ENCODE measurements around the gene VPS37D. TPM values are rescaled to one million over a fixed set of nuclear protein-coding genes. Genes with fewer than 3 reads are reported as not detected.

VPS37D gene
- total and polyA plus RNA-seq, 2 donors (not counting 1 experiment from before 2014, with no cell fraction given), result 0.10 to 0.71 TPM

DNA sequence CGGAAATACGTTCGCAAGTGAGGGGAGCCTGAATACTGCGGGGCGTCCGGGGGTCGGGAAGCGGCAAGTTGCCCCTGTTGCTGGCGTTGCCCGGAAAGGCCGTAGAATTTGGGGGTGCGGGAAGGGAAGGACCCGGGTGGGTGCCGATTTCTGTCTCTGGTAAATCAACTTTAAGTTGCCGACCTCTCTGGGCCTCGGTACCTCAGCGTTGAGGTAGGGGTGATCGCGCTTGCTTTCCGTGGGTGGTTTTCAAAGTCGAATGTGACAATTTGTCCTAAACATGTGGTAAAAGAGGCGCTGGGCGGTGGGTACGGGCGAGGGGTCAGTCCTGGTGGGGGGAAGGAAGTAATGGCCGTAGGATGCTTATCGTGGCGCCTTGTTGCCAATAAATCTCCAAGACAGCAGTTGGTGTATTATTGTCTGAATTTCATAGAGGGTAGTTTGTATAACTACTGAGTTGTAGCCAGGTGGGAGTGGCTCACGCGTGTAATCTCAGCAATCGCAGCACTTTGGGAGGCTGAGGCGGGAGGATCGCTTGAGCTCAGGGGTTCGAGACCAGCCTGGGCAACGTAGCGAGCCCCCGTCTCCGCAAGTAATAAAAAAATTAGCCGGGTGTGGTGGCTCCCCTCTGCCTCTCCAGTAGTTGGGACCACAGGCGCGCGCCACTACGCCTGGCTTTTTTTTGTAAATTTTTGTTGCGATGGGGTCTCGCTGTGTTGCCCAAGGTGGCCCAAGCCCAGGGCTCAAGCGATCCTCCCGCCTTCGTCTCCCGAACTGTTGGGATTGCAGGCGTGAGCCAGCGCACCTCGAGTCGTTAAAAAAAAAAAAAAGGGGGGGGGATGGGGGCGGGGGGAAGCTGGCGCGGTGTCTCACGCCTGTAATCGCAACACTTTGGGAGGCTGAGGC lies 16.4 kb downstream of the VPS37D start:
- H3K9ac ChIP-seq (ENCODE audit: low read length), result peak overlapping the region; percentile 96
- intact Hi-C loops (cut with micrococcal nuclease), result loop anchor here (1.0 to 10.0 kb wide), 7 partner anchors 17 to 1841 kb away; partner anchors contain the start of genes ABHD11, BAZ1B, RFC2 and STX1A
- CTCF ChIA-PET, result interaction anchor here (1.8 kb wide), 1 partner anchor 41 kb away, joined by 6 read pairs; no protein-coding TSS in a partner anchor
- peak overlapping the region; percentile 79 to 99 (median 95) for H3K4me3 ChIP-seq (ENCODE audit: control extremely low read depth in 1 of 5, extremely low read depth in 1 of 5, insufficient read depth in 1 of 5, low read depth in 2 of 5, low read length in 4 of 5)
- H3K27ac Mint-ChIP-seq, result peak overlapping the region; percentile 96
- peaks cover 19 to 25% of the 10 kb centered on the region in 2 donors for H3K4me1 ChIP-seq (ENCODE audit: control insufficient read depth in 2 of 2, insufficient read depth in 2 of 2, low read length in 2 of 2)
- H3K27me3 Mint-ChIP-seq, result no peaks in the 10 kb centered on the region
- ATAC-seq (ENCODE audit: low read depth) (peak; percentile 2), DNase-seq (no peak)
- H3K79me2 ChIP-seq (ENCODE audit: control insufficient read depth, insufficient read depth, low read length), result peaks cover 72% of the 10 kb centered on the region
- POLR2A ChIA-PET, result interaction anchor here (0.6 to 0.7 kb wide), 2 partner anchors 9 to 15 kb away, joined by 4 to 6 read pairs; no protein-coding TSS in a partner anchor
- peak overlapping the region; percentile 97 for H3K4me3 Mint-ChIP-seq
- peak overlapping the region; percentile 97 for H2AFZ ChIP-seq (ENCODE audit: insufficient read depth, low read depth, low read length, poor library complexity, severe bottlenecking)
- peaks cover 33% of the 10 kb centered on the region for H3K4me1 Mint-ChIP-seq
- H3K9me3 Mint-ChIP-seq (ENCODE audit: insufficient read depth), result no peaks in the 10 kb centered on the region
- peak overlapping the region; percentile 75 to 90 for H3K27ac ChIP-seq (ENCODE audit: low read length in 2 of 2)
- TF ChIP-seq EZH2 (IDR thresholded peaks at IDR 0.05; ENCODE audit: borderline replicate concordance, insufficient read depth, low read depth, low read length, poor library complexity, severe bottlenecking), result no peak
- TF ChIP-seq, protein P1, sequence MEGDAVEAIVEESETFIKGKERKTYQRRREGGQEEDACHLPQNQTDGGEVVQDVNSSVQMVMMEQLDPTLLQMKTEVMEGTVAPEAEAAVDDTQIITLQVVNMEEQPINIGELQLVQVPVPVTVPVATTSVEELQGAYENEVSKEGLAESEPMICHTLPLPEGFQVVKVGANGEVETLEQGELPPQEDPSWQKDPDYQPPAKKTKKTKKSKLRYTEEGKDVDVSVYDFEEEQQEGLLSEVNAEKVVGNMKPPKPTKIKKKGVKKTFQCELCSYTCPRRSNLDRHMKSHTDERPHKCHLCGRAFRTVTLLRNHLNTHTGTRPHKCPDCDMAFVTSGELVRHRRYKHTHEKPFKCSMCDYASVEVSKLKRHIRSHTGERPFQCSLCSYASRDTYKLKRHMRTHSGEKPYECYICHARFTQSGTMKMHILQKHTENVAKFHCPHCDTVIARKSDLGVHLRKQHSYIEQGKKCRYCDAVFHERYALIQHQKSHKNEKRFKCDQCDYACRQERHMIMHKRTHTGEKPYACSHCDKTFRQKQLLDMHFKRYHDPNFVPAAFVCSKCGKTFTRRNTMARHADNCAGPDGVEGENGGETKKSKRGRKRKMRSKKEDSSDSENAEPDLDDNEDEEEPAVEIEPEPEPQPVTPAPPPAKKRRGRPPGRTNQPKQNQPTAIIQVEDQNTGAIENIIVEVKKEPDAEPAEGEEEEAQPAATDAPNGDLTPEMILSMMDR (IDR thresholded peaks at IDR 0.05), result no peak
- H4K20me1 ChIP-seq (ENCODE audit: control insufficient read depth, insufficient read depth, low read length, poor library complexity, severe bottlenecking), result peaks cover 45% of the 10 kb centered on the region
- H3K36me3 ChIP-seq (replicated peaks in 1 of 2; ENCODE audit: control extremely low read depth in 1 of 2, control insufficient read depth in 1 of 2, extremely low read depth in 1 of 2, insufficient read depth in 2 of 2, low read length in 1 of 2), result peaks cover 0 to 28% of the 10 kb centered on the region in 2 experiments
- H3K27me3 ChIP-seq (replicated peaks in 1 of 4; ENCODE audit: control extremely low read depth in 1 of 4, control insufficient read depth in 3 of 4, insufficient read depth in 4 of 4, low read length in 3 of 4), result no peaks in the 10 kb centered on the region
- 29% methylated on average over 54 of the region's 58 CpGs for WGBS (ENCODE audit: insufficient coverage)
- H3K4me2 ChIP-seq (replicated peaks; ENCODE audit: low read depth, low read length, poor library complexity, severe bottlenecking), result peak overlapping the region; percentile 79
- no peaks in the 10 kb centered on the region for H3K9me3 ChIP-seq (ENCODE audit: control extremely low read depth in 1 of 3, control insufficient read depth in 2 of 3, insufficient read depth in 1 of 3, low read length in 2 of 3)
